ENCODE measurements around the gene SLC15A4.

SLC15A4 gene

DNA sequence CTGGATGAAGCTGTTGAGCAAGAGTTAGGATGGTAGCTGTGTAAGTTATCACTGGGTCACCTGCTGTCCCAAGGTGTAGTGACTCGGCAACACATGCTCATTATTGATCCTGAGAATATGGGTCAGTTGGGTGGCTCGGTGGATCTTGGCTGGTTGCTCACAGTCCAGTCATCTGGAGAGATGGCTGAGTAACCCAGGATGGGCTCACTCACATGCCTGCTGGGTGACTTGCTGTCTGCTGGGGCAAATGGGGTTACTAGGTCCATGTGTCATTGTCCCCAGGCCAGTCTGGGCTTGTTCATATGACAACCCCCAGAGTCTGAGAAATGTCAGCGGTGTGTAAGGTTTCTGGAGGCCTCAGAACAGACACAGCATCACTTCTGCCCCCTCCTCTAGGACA is 69.5 kb downstream of the SLC15A4 start:
- no peak for DNase-seq (ENCODE audit: low read depth in 3 of 3)

- no peak for DNase-seq (ENCODE audit: low read depth in 3 of 3)
These were observed 70.3 kb downstream of the SLC15A4 start for GRCh38 chr12:128753438-128753837.

DNA sequence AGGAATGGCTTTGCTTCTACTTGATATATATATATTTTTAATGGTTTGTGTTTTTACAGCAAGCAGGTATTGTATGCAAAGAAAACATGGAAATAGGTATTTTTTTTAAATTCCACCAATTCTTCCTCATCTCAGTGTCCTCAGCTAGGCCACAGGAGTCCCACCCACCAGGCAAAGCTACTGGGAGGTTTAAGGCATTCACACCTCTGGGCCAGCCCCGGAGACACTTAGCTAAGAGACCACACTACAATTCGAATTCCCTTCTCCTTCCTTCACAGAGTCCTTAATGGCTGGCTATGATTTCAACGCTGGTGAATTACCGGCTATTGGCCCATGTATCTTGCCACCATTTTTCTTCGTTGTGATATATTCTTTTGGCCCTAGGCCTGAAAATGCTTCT is 71.4 kb downstream of the SLC15A4 start:
- no peak for DNase-seq (ENCODE audit: low read depth in 3 of 3)

GRCh38 chr12:128747441-128747840 is 76.3 kb downstream of the SLC15A4 start:
- no peak for DNase-seq (ENCODE audit: low read depth in 3 of 3)

- no peak for DNase-seq (ENCODE audit: low read depth in 3 of 3)
These were observed 77.7 kb downstream of the SLC15A4 start for GRCh38 chr12:128745772-128746689.

- DNase-seq (ENCODE audit: low read depth in 3 of 3), result no peak
These were observed 79.8 kb downstream of the SLC15A4 start for GRCh38 chr12:128743916-128744315.
